ENCODE data around the gene THRAP3.

Gene THRAP3

GRCh38 chr1:36199934-36200741, 24.1 kb upstream of the THRAP3 start:
- in situ Hi-C loops (cut with HindIII; ENCODE audit: low sequenced_read_pairs) = no loop called here
- no peak overlapping the region for H3K4me3 ChIP-seq (ENCODE audit: low read depth, low read length)
- no peak for TF ChIP-seq CTCF (IDR thresholded peaks at IDR 0.05; ENCODE audit: low read depth, low read length, missing control alignments)
- DNase-seq (ENCODE audit: low read depth) = no peak

- no peak for TF ChIP-seq CTCF (IDR thresholded peaks at IDR 0.05; ENCODE audit: low read depth, low read length, missing control alignments)
- no peak overlapping the region for H3K4me3 ChIP-seq (ENCODE audit: low read depth, low read length)
- no peak for DNase-seq (ENCODE audit: low read depth)
- in situ Hi-C loops (cut with HindIII; ENCODE audit: low sequenced_read_pairs) = no loop called here
These were observed 21.2 kb upstream of the THRAP3 start for GRCh38 chr1:36203027-36203553.

- H3K4me3 ChIP-seq (ENCODE audit: low read depth, low read length) = no peak overlapping the region
- DNase-seq (ENCODE audit: low read depth) = no peak
- in situ Hi-C loops (cut with HindIII; ENCODE audit: low sequenced_read_pairs) = no loop called here
- TF ChIP-seq CTCF (IDR thresholded peaks at IDR 0.05; ENCODE audit: low read depth, low read length, missing control alignments) = no peak
These were observed 20.5 kb upstream of the THRAP3 start for GRCh38 chr1:36203554-36204346.

GRCh38 chr1:36204347-36204909, 19.8 kb upstream of the THRAP3 start:
- TF ChIP-seq CTCF (IDR thresholded peaks at IDR 0.05; ENCODE audit: low read depth, low read length, missing control alignments) = no peak
- DNase-seq (ENCODE audit: low read depth) = no peak

GRCh38 chr1:36206323-36206858, 17.9 kb upstream of the THRAP3 start:
- no peak overlapping the region for H3K4me3 ChIP-seq (ENCODE audit: low read depth, low read length)
- in situ Hi-C loops (cut with HindIII; ENCODE audit: low sequenced_read_pairs) = no loop called here
- TF ChIP-seq CTCF (IDR thresholded peaks at IDR 0.05; ENCODE audit: low read depth, low read length, missing control alignments) = no peak
- DNase-seq (ENCODE audit: low read depth) = no peak

More at GRCh38 chr1:36204347-36204909, 19.8 kb upstream of the THRAP3 start:
- no peak overlapping the region for H3K4me3 ChIP-seq (ENCODE audit: low read depth, low read length)
- in situ Hi-C loops (cut with HindIII; ENCODE audit: low sequenced_read_pairs) = no loop called here

GRCh38 chr1:36207339-36207738, 16.9 kb upstream of the THRAP3 start:
- peak; percentile 88 for DNase-seq (ENCODE audit: low read depth)
- no peak overlapping the region for H3K4me3 ChIP-seq (ENCODE audit: low read depth, low read length)
- no peak for TF ChIP-seq CTCF (IDR thresholded peaks at IDR 0.05; ENCODE audit: low read depth, low read length, missing control alignments)
- in situ Hi-C loops (cut with HindIII; ENCODE audit: low sequenced_read_pairs) = no loop called here
